GM12864 (cell line): ENCODE data around the gene PDZD2.
A peak's percentile ranks its signal among the peaks of the same experiment; 100 is the strongest.

Experiments used
- DNase-seq: peaks from one replicate; pipeline ENCODE4 v3.0.0-alpha.2; 2011; ENCODE audit warnings: low read depth
- H3K4me3 ChIP-seq: 2 replicates; pipeline ENCODE4 v1.5.1; 2011; ENCODE audit warnings: mild to moderate bottlenecking, low read depth, low read length, control low read depth
- TF ChIP-seq, protein P1 (sequence below): IDR thresholded peaks from 2 replicates; pipeline ENCODE4 v1.5.1; 2011; ENCODE audit warnings: low read depth, mild to moderate bottlenecking, moderate library complexity, low read length, control low read depth, inconsistent platforms; ENCODE audit errors: missing control alignments

Gene PDZD2

DNA sequence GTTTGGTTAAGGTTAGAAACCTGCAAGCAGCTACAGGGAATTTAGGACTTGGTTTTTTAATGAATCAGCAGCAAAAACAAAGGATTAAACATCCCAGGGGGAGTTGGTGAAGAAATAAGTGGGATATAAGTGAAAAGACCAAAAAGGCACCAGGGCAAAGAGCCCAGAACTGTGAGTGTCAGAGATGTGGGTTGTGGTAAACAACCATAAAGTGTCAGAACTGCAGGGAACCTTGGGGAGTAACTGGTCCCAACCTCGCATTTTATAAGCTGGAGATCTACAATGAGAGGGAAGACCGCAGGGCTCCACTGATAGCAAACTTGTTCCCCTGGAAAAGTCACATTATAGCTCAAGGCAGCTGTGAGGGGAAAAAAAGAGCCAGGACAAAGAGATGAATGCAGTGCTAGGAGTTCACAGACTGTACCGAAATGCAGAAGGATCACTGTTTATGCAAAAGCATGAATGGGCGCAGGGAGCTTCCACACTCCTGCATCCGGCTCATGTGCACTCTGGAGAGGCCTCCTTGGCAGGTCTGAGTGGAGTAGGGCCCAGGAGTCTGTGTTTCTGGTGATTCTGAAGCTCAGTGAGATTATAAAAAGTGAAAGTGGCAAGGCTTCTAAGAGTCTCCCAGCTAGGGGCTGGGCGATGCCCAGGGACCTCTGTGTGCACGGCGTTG lies 378.9 kb downstream of the PDZD2 start:
- TF ChIP-seq, protein P1, sequence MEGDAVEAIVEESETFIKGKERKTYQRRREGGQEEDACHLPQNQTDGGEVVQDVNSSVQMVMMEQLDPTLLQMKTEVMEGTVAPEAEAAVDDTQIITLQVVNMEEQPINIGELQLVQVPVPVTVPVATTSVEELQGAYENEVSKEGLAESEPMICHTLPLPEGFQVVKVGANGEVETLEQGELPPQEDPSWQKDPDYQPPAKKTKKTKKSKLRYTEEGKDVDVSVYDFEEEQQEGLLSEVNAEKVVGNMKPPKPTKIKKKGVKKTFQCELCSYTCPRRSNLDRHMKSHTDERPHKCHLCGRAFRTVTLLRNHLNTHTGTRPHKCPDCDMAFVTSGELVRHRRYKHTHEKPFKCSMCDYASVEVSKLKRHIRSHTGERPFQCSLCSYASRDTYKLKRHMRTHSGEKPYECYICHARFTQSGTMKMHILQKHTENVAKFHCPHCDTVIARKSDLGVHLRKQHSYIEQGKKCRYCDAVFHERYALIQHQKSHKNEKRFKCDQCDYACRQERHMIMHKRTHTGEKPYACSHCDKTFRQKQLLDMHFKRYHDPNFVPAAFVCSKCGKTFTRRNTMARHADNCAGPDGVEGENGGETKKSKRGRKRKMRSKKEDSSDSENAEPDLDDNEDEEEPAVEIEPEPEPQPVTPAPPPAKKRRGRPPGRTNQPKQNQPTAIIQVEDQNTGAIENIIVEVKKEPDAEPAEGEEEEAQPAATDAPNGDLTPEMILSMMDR: no peak
- H3K4me3 ChIP-seq: no peak overlapping the region
- DNase-seq: no peak

DNA sequence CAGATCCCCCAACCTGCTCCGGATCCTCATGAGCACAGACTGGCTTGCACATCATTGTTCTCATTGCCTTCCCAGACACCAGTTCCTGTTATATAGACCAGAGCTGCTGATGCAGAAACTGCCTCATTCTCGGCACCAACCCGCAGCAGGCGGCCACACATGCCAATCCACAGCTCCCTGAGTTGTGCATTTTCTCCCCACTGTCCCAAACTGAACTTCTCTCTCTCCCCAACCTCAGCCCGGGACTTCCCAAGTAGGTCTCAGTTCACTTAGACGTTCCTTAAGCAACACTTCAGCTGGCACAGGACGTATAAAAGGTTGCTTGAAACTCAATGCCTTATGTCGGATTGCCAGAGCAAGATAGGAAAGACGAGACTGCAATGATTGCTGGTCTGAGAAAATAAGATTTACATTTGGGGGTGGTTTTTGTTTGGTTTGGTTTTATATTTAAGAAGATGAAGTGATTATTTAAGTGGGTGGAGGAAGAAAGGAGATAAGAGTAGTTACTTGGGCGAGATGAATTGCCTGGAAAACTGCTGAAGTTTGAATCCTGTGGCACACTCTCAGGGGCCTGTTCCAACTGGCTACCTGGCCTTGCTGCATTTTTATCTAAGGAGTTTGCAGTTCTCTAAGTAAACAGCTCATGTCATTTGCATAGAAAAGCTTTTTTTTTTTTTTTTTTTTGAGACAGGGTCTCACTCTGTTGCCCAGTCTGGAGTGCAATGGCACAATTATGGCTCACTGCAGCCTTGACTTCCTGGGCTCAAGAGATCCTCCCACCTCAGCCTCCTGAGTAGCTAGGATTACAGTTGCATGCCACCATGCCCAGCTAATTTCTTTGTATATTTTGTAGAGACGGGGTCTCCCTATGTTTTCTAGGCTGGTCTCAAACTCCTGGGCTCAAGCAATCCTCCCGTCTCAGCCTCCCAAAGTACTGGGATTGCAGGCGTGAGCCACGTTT lies 379.8 kb downstream of the PDZD2 start:
- no peak overlapping the region for H3K4me3 ChIP-seq
- DNase-seq: no peak
- TF ChIP-seq, protein P1: no peak

DNA sequence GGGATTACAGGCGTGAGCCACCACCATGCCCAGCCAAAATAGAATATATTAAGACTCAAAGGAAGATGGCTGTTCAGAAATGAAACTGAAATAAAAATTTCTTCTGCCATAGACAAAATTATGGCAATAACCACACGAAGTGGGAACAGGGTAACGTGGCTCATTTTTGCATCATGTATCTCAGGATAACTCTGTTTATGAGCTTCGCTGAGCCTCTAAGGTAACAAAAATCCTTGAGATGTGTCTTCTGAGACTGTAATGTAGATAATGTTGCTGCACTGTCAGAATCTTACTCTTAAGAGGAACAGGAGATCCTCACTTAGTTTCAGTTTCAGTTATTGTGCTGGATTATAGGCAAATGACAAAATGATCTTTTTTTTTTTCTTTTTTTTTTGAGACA lies 381.3 kb downstream of the PDZD2 start:
- TF ChIP-seq, protein P1: no peak
- H3K4me3 ChIP-seq: peak overlapping the region; percentile 3; the same call in 1 of the 2 replicates
- DNase-seq: peak; percentile 13

DNA sequence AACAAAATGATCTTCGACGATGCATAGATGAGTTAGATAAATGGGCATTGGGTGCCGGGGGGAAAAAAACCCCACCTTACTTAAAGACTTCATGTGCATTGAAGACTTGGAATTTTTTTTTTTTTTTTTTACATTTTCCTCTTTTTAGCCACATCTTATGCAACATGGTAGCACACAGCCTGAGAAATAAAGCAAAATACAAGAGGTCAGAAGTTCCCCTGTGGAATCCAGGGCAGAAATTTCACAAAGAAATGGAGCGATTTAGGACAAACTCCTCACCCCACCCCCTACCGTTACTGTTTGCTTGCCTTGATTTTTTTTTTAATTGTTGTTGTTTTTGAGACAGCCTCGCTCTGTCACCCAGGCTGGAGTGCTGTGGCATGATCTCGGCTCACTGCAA lies 382.0 kb downstream of the PDZD2 start:
- TF ChIP-seq, protein P1: no peak
- H3K4me3 ChIP-seq: no peak overlapping the region
- DNase-seq: no peak

DNA sequence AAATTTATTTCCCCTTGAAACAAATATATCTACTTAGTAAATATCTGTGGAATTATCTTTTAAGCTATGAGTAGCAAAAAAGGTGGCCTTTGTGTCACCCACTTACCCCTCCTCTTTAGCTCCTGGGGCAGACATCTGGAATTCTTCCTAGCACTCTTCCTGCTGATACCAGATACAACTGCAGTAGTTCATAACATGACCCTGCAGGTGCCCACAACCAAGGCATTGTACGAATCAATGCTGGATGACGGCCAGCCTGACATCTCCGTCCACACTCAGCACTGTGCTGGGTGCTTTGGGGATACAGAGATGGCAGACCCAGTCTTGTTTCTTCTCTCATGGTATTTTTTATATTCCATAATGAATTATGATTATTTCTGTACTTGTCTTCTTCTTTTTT lies 382.8 kb downstream of the PDZD2 start:
- no peak for DNase-seq
- no peak overlapping the region for H3K4me3 ChIP-seq
- TF ChIP-seq, protein P1: no peak

DNA sequence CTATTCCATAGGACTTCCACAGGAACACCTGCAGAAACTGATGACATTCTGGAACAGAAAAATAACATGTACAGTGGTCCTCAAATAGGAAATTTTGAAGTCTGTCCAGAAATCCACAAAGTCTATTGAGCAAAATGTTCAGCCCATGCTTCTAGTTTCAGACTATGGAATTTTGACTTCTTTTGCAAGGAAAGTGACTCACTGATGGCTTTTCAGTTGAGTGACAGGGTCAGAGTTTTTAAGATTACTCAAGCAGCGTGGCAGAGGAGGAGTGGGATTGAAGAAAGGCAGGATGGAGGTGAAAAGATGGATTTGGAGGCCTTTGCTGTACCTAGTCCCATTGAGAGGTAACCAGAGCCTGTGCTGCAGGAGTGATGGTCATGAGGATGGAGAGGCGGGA lies 383.7 kb downstream of the PDZD2 start:
- no peak for DNase-seq
- TF ChIP-seq, protein P1: no peak

DNA sequence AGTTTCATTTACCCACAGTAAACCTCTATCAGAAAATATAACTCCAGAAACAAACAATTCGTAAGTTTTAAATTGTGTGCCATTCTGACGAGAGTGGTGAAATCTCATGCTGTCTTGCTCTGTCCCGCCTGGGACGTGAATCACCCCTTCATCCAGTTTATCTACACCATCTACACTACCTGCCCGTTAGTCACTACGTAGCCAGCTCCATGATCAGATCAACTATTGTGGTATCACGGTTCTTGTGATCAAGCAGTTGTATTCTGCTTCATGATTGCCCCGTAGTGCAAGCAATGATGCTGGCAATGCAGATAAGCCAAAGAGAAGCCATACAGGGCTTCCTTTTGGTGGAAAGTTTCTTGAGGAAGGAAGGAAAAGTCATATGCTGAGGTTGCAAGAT lies 384.9 kb downstream of the PDZD2 start:
- TF ChIP-seq, protein P1: no peak
- no peak overlapping the region for H3K4me3 ChIP-seq
- DNase-seq: no peak

More for the DNA sequence above, 383.7 kb downstream of the PDZD2 start:
- no peak overlapping the region for H3K4me3 ChIP-seq
